GM19193 (cell line): ENCODE data around the gene MICU1.

Source experiments
- POLR2A ChIP-seq: IDR thresholded peaks from 4 replicates; pipeline ENCODE4 v1.6.1; 2011; ENCODE audit not compliant: insufficient read depth, insufficient read length; ENCODE audit errors: extremely low read depth

The MICU1 gene

GRCh38 chr10:72508033-72508432 lies 117.8 kb downstream of the MICU1 start:
- no peak for TF ChIP-seq POLR2A

GRCh38 chr10:72506474-72506873 lies 119.4 kb downstream of the MICU1 start:
- no peak for TF ChIP-seq POLR2A

- no peak for TF ChIP-seq POLR2A
Measured at GRCh38 chr10:72505435-72505834, 120.4 kb downstream of the MICU1 start.

- no peak for TF ChIP-seq POLR2A
Measured at GRCh38 chr10:72503694-72504438, 122.0 kb downstream of the MICU1 start.

- no peak for TF ChIP-seq POLR2A
Measured at GRCh38 chr10:72503241-72503640, 122.6 kb downstream of the MICU1 start.

- TF ChIP-seq POLR2A: no peak
Measured at GRCh38 chr10:72502581-72502980, 123.3 kb downstream of the MICU1 start.

- TF ChIP-seq POLR2A: no peak
Measured at GRCh38 chr10:72499701-72500100, 126.2 kb downstream of the MICU1 start.

- no peak for TF ChIP-seq POLR2A
Measured at GRCh38 chr10:72490951-72491350, 134.9 kb downstream of the MICU1 start.

- TF ChIP-seq POLR2A: no peak
Measured at GRCh38 chr10:72487521-72487920, 138.4 kb downstream of the MICU1 start.

GRCh38 chr10:72487116-72487515 lies 138.8 kb downstream of the MICU1 start:
- TF ChIP-seq POLR2A: no peak

GRCh38 chr10:72485701-72486100 lies 140.2 kb downstream of the MICU1 start:
- TF ChIP-seq POLR2A: no peak

- TF ChIP-seq POLR2A: no peak
Measured at GRCh38 chr10:72484521-72484920, 141.4 kb downstream of the MICU1 start.

GRCh38 chr10:72483471-72483870 lies 142.4 kb downstream of the MICU1 start:
- TF ChIP-seq POLR2A: no peak

GRCh38 chr10:72480861-72481260 lies 145.0 kb downstream of the MICU1 start:
- TF ChIP-seq POLR2A: no peak

GRCh38 chr10:72477463-72477862 lies 148.4 kb downstream of the MICU1 start:
- TF ChIP-seq POLR2A: no peak

- no peak for TF ChIP-seq POLR2A
Measured at GRCh38 chr10:72472306-72472705, 153.6 kb downstream of the MICU1 start.

- no peak for TF ChIP-seq POLR2A
Measured at GRCh38 chr10:72470666-72471065, 155.2 kb downstream of the MICU1 start.
